HCT116 (cell line): ENCODE results near the gene ZNF284.

Source experiments
- ATF3 ChIP-seq: IDR thresholded peaks from 2 replicates; pipeline ENCODE4 v1.6.1; 2012
- CEBPB ChIP-seq: IDR thresholded peaks from 2 replicates; pipeline ENCODE4 v1.6.1; 2012; ENCODE audit warnings: low read depth
- CTCF ChIP-seq, 3 experiments: fragments of 200-600 bp in 1 of 3; sonication (generic) in 1 of 3; IDR thresholded peaks in 2 of 3; conservative IDR thresholded peaks in 1 of 3; 2 replicates each; pipeline ENCODE4 v1.5.1; 2012 to 2017; ENCODE audit warnings: low read depth in 2 of 3, low read length in 2 of 3, antibody characterized with exemption in 1 of 3, borderline replicate concordance in 1 of 3, control low read depth in 1 of 3, mild to moderate bottlenecking in 1 of 3, mixed read lengths in 1 of 3, mixed run types in 1 of 3, moderate library complexity in 1 of 3; ENCODE audit not compliant: insufficient read depth in 1 of 3
- ELF1 ChIP-seq: IDR thresholded peaks from 2 replicates; pipeline ENCODE4 v1.6.1; 2012; ENCODE audit warnings: low read depth, borderline replicate concordance
- EZH2 ChIP-seq: fragments of 200-600 bp; sonication (generic); IDR thresholded peaks from 2 replicates; pipeline ENCODE4 v1.6.1; 2017; ENCODE audit warnings: antibody characterized with exemption, mixed run types
- FOSL1 ChIP-seq: IDR thresholded peaks from 2 replicates; pipeline ENCODE4 v1.6.1; 2012; ENCODE audit warnings: low read depth
- YY1 ChIP-seq: IDR thresholded peaks from 2 replicates; pipeline ENCODE4 v1.6.1; 2011; ENCODE audit warnings: low read length, low read depth, moderate library complexity, mild to moderate bottlenecking; ENCODE audit not compliant: insufficient replicate concordance; ENCODE audit errors: extremely low read depth
- ZBTB33 ChIP-seq: IDR thresholded peaks from 2 replicates; pipeline ENCODE4 v1.6.1; 2011; ENCODE audit warnings: mild to moderate bottlenecking, low read length, moderate library complexity; ENCODE audit not compliant: insufficient replicate concordance; ENCODE audit errors: extremely low read depth
- ZFX ChIP-seq: fragments of 450-650 bp; IDR thresholded peaks from 2 replicates; pipeline ENCODE4 v1.6.1; 2017
- TF ChIP-seq, protein P1 (sequence below): IDR thresholded peaks from 2 replicates; pipeline ENCODE4 v1.6.1; 2012

DNA sequence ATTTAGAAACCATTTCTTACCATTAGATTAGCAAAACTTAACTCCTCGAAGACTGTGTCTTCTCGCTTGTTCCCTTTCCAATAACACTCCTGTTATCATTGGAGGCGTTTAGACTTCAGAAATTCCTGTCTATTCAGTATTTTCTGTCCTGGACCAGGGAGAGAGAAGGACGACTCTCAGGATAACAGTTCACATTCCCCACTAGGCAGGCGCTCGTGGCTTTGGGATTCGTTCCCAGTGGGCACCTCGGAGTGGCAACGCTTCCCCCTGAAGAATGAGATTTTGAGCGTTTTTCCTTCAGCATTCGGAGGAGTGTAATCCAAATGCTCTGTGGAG is 40.8 kb downstream of the ZNF284 start:
- TF ChIP-seq CTCF (IDR thresholded peaks at IDR 0.05 in 2 of 3, conservative IDR thresholded peaks at IDR 0.05 in 1 of 3; ENCODE audit: borderline replicate concordance in 1 of 3, insufficient read depth in 1 of 3, low read depth in 2 of 3, low read length in 2 of 3) (no peak), ZBTB33 (no peak), CEBPB (no peak), ZFX (no peak), FOSL1 (no peak), EZH2 (no peak), ATF3 (no peak), YY1 (no peak), ELF1 (no peak)
- TF ChIP-seq, protein P1, sequence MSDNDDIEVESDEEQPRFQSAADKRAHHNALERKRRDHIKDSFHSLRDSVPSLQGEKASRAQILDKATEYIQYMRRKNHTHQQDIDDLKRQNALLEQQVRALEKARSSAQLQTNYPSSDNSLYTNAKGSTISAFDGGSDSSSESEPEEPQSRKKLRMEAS: no peak
